WTC11 (cell line): ENCODE results near the gene ZNF223. TPM values are rescaled to one million over a fixed set of nuclear protein-coding genes. Genes with fewer than 3 reads are reported as not detected.

Experiments used
- ATAC-seq: fragments of 200-7000 bp; cut with Tn5 transposase; 2 replicates; pipeline ENCODE4 v1.10.0; 2021; ENCODE audit warnings: mild to moderate bottlenecking, moderate library complexity
- CTCF ChIA-PET: fragments of 300-600 bp; sonication (Branson Sonifier 250); formaldehyde crosslinking; loops from one replicate; lab custom pipeline; 2021; ENCODE audit warnings: antibody characterized with exemption; lab: Charles Lee
- POLR2A ChIA-PET: fragments of 350-600 bp; sonication (Branson Sonifier 250); formaldehyde crosslinking; loops from one replicate; lab custom pipeline; 2021; ENCODE audit warnings: antibody characterized with exemption; lab: Charles Lee
- DNase-seq: peaks from one replicate; pipeline ENCODE4 v3.0.0; 2021; ENCODE audit warnings: low spot score
- H3K27ac Mint-ChIP-seq: 2 replicates; pipeline ENCODE4 v1.8.0; 2021; ENCODE audit warnings: mixed read lengths
- H3K27me3 Mint-ChIP-seq: 2 replicates; pipeline ENCODE4 v1.8.0; 2021; ENCODE audit warnings: low read depth, mild to moderate bottlenecking, moderate library complexity, mixed read lengths
- H3K36me3 Mint-ChIP-seq: 2 replicates; pipeline ENCODE4 v1.8.0; 2021; ENCODE audit warnings: mixed read lengths
- H3K4me1 Mint-ChIP-seq: 2 replicates; pipeline ENCODE4 v1.8.0; 2022; ENCODE audit warnings: mixed read lengths
- H3K4me3 Mint-ChIP-seq: 2 replicates; pipeline ENCODE4 v1.8.0; 2021; ENCODE audit warnings: mild to moderate bottlenecking, moderate library complexity, mixed read lengths
- H3K9me3 Mint-ChIP-seq: 2 replicates; pipeline ENCODE4 v1.8.0; 2021; ENCODE audit warnings: mixed read lengths
- CREB1 ChIP-seq: sonication (generic); formaldehyde crosslinking; IDR thresholded peaks from 2 replicates; pipeline ENCODE4 v1.8.0; 2023; ENCODE audit warnings: mild to moderate bottlenecking, missing genetic modification reagents
- CREM ChIP-seq: sonication (generic); formaldehyde crosslinking; IDR thresholded peaks from 2 replicates; pipeline ENCODE4 v1.8.1; 2022; ENCODE audit warnings: mild to moderate bottlenecking, missing genetic modification reagents, moderate library complexity
- CTCF ChIP-seq: fragments of 200-600 bp; IDR thresholded peaks from 2 replicates; pipeline ENCODE4 v1.8.0; 2022; ENCODE audit warnings: antibody characterized with exemption
- E2F4 ChIP-seq: sonication (generic); formaldehyde crosslinking; IDR thresholded peaks from 2 replicates; pipeline ENCODE4 v1.8.1; 2022; ENCODE audit warnings: low read depth, mild to moderate bottlenecking, moderate library complexity, missing genetic modification reagents, borderline replicate concordance
- ELF4 ChIP-seq: sonication (generic); formaldehyde crosslinking; IDR thresholded peaks from 2 replicates; pipeline ENCODE4 v1.8.1; 2022; ENCODE audit warnings: low read depth, mild to moderate bottlenecking, moderate library complexity, missing genetic modification reagents
- ETV6 ChIP-seq: sonication (generic); formaldehyde crosslinking; IDR thresholded peaks from 2 replicates; pipeline ENCODE4 v1.8.1; 2022; ENCODE audit warnings: mild to moderate bottlenecking, missing genetic modification reagents
- FOXK1 ChIP-seq: sonication (generic); formaldehyde crosslinking; IDR thresholded peaks from 2 replicates; pipeline ENCODE4 v1.8.0; 2022; ENCODE audit warnings: mild to moderate bottlenecking, moderate library complexity, missing genetic modification reagents
- FOXP1 ChIP-seq: sonication (generic); formaldehyde crosslinking; IDR thresholded peaks from 2 replicates; pipeline ENCODE4 v1.8.0; 2022; ENCODE audit warnings: missing genetic modification reagents, mild to moderate bottlenecking, moderate library complexity, borderline replicate concordance
- GABPB1 ChIP-seq: sonication (generic); formaldehyde crosslinking; IDR thresholded peaks from 2 replicates; pipeline ENCODE4 v1.8.1; 2023; ENCODE audit warnings: mild to moderate bottlenecking, missing genetic modification reagents
- HMGA2 ChIP-seq: fragments of 250-450 bp; sonication (Bioruptor Pico); IDR thresholded peaks from 2 replicates; pipeline ENCODE4 v1.4.0; 2021; ENCODE audit warnings: mild to moderate bottlenecking, moderate library complexity
- IRF2 ChIP-seq: sonication (generic); formaldehyde crosslinking; IDR thresholded peaks from 2 replicates; pipeline ENCODE4 v1.8.0; 2022; ENCODE audit warnings: low read depth, missing genetic modification reagents, borderline replicate concordance
- JAZF1 ChIP-seq: fragments of 250-450 bp; sonication (Bioruptor Pico); IDR thresholded peaks from 2 replicates; pipeline ENCODE4 v1.9.0; 2021; ENCODE audit warnings: moderate library complexity, mild to moderate bottlenecking, inconsistent platforms
- JUN ChIP-seq: sonication (generic); formaldehyde crosslinking; IDR thresholded peaks from 2 replicates; pipeline ENCODE4 v1.8.0; 2023; ENCODE audit warnings: mild to moderate bottlenecking, missing genetic modification reagents
- MAX ChIP-seq: sonication (generic); formaldehyde crosslinking; IDR thresholded peaks from 2 replicates; pipeline ENCODE4 v1.8.0; 2022; ENCODE audit warnings: mild to moderate bottlenecking, missing genetic modification reagents
- MXD4 ChIP-seq: fragments of 250-450 bp; sonication (Bioruptor Pico); IDR thresholded peaks from 2 replicates; pipeline ENCODE4 v1.8.0; 2021; ENCODE audit warnings: mild to moderate bottlenecking, moderate library complexity, borderline replicate concordance
- OVOL2 ChIP-seq: fragments of 250-450 bp; sonication (Bioruptor Pico); IDR thresholded peaks from 2 replicates; pipeline ENCODE4 v1.9.0; 2021; ENCODE audit warnings: mild to moderate bottlenecking, borderline replicate concordance
- SP1 ChIP-seq: sonication (generic); formaldehyde crosslinking; conservative IDR thresholded peaks from 2 replicates; pipeline ENCODE4 v1.8.1; 2022; ENCODE audit warnings: missing genetic modification reagents
- STAT6 ChIP-seq: sonication (generic); formaldehyde crosslinking; conservative IDR thresholded peaks from 2 replicates; pipeline ENCODE4 v1.8.1; 2023; ENCODE audit warnings: mild to moderate bottlenecking, low read depth, missing genetic modification reagents, moderate library complexity
- ZNF219 ChIP-seq: sonication (generic); formaldehyde crosslinking; IDR thresholded peaks from 2 replicates; pipeline ENCODE4 v1.8.0; 2023; ENCODE audit warnings: missing genetic modification reagents, mild to moderate bottlenecking, borderline replicate concordance
- total RNA-seq: library from RNA; stranded (reverse); gene quantifications from 3 replicates; pipeline ENCODE4 v1.2.3, GENCODE V29; 2021
- TF ChIP-seq, protein P1 (sequence below): sonication (generic); formaldehyde crosslinking; IDR thresholded peaks from 2 replicates; pipeline ENCODE4 v1.8.1; 2023; ENCODE audit warnings: mild to moderate bottlenecking, missing genetic modification reagents
- TF ChIP-seq, protein P2 (sequence below): fragments of 250-450 bp; sonication (Bioruptor Pico); conservative IDR thresholded peaks from 2 replicates; pipeline ENCODE4 v1.9.0; 2021; ENCODE audit warnings: mild to moderate bottlenecking
- TF ChIP-seq, protein P3 (sequence below): fragments of 250-450 bp; sonication (Bioruptor Pico); IDR thresholded peaks from 2 replicates; pipeline ENCODE4 v1.8.0; 2021; ENCODE audit warnings: mild to moderate bottlenecking

The ZNF223 gene
- total RNA-seq, 1 experiment from 2014 or later = 5.7 TPM

- peaks cover 44% of the 10 kb centered on the region for H3K9me3 Mint-ChIP-seq
- H3K27ac Mint-ChIP-seq = peak within 1 kb of the TSS; percentile 66
- DNase-seq = peak; percentile 88
- TF ChIP-seq FOXP1 (CRISPR knock-in tag) (0 out of 2 replicates have a peak, but pooled peaks have one; percentile 62), ZNF219 (CRISPR knock-in tag) (no peak), OVOL2 (CRISPR knock-in tag) (no peak), CREM (CRISPR knock-in tag) (peak; percentile 68; the same call in 1 of the 2 replicates), MXD4 (CRISPR knock-in tag) (no peak), CREB1 (no peak), CTCF (no peak), GABPB1 (CRISPR knock-in tag) (peak; percentile 52; the same call in 1 of the 2 replicates), E2F4 (CRISPR knock-in tag) (no peak), ETV6 (CRISPR knock-in tag) (no peak), HMGA2 (CRISPR knock-in tag) (no peak), MAX (CRISPR knock-in tag) (no peak; the same call in none of the 2 replicates), JAZF1 (CRISPR knock-in tag) (no peak), FOXK1 (CRISPR knock-in tag) (peak; percentile 18; the same call in 1 of the 2 replicates), SP1 (CRISPR knock-in tag) (0 out of 2 replicates have a peak, but pooled peaks have one; percentile 24), ELF4 (CRISPR knock-in tag) (no peak), IRF2 (CRISPR knock-in tag) (no peak), JUN (CRISPR knock-in tag) (no peak), STAT6 (CRISPR knock-in tag) (no peak)
- TF ChIP-seq, protein P1, sequence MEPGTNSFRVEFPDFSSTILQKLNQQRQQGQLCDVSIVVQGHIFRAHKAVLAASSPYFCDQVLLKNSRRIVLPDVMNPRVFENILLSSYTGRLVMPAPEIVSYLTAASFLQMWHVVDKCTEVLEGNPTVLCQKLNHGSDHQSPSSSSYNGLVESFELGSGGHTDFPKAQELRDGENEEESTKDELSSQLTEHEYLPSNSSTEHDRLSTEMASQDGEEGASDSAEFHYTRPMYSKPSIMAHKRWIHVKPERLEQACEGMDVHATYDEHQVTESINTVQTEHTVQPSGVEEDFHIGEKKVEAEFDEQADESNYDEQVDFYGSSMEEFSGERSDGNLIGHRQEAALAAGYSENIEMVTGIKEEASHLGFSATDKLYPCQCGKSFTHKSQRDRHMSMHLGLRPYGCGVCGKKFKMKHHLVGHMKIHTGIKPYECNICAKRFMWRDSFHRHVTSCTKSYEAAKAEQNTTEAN (CRISPR knock-in tag) = 0 out of 2 replicates have a peak, but pooled peaks have one; percentile 29
- TF ChIP-seq, protein P2, sequence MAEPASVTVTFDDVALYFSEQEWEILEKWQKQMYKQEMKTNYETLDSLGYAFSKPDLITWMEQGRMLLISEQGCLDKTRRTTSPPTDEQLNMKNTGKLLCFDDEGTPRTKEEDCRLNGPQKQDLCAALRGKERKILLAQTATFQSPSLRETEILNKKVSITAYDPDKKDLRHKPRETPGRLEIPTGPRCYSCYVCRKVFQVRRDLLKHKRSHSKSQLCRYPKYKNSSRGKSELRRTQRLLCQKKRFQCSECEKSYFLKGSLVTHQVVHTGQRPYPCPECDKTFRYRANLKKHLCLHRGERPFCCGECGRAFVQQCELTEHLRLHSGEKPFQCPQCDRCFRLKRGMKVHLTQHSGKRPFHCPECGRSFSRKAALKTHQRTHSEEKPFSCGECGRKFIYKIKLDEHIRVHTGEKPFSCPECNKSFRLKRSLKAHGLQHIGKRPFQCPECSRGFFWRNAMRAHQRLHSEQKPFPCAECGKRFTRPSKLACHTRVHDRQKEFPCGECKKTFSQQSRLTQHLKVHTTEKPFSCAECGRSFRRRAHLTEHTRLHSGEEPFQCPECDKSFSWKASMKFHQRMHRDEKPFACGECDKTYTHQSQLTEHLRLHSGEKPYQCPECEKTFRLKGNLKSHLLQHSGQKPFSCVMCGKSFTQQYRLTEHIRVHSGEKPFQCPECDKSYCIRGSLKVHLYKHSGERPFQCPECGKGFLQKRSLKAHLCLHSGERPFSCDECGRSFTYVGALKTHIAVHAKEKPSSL = no peak
- TF ChIP-seq, protein P3, sequence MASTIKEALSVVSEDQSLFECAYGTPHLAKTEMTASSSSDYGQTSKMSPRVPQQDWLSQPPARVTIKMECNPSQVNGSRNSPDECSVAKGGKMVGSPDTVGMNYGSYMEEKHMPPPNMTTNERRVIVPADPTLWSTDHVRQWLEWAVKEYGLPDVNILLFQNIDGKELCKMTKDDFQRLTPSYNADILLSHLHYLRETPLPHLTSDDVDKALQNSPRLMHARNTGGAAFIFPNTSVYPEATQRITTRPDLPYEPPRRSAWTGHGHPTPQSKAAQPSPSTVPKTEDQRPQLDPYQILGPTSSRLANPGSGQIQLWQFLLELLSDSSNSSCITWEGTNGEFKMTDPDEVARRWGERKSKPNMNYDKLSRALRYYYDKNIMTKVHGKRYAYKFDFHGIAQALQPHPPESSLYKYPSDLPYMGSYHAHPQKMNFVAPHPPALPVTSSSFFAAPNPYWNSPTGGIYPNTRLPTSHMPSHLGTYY (CRISPR knock-in tag) = no peak
Measured at GRCh38 chr19:44071824-44072542, 20.1 kb downstream of the ZNF223 start, which contains the start of gene ZNF284. TSS of gene ZNF284 (plus strand) at chr19:44072159. CDS start at chr19:44076390, 4,231 bp downstream.

More at GRCh38 chr19:44071824-44072542, 20.1 kb downstream of the ZNF223 start, which contains the start of gene ZNF284:
- Mint-ChIP-seq H3K4me1 (peaks cover 16% of the 10 kb centered on the region), H3K36me3 (peaks cover 31% of the 10 kb centered on the region), H3K27me3 (peaks cover 24% of the 10 kb centered on the region), H3K4me3 (peak within 1 kb of the TSS; percentile 89)
- ATAC-seq = peak; percentile 99
- ChIA-PET POLR2A (interaction anchor here (0.6 kb wide), 1 partner anchor 325 kb away, joined by 3 read pairs; no protein-coding TSS in a partner anchor), CTCF (interaction anchor here (1.4 kb wide), 1 partner anchor 69 kb away, joined by 3 read pairs; no protein-coding TSS in a partner anchor)
